ENCODE data around the gene GFPT2.

The GFPT2 gene

DNA sequence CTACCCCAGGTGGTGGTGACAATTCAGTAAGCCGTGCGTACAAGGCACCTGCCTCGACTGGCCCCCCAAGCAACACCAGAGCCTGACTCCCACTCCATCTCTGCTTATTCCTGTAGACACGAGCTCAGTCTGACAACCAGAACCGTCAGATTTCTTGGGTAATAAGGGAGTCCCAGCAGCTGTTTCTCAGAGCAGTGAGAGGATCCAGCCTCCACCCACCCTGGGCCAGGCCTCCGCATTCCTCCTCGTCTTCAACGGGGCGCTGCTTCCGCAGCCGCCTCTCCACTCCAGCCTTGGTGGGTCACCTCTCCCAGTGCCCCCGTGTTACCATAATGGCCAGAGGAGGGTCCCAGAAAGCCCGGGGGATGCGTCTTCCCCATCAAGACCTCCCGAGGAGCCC lies 27.7 kb upstream of the GFPT2 start:
- Histone ChIP-seq H3K27ac (ENCODE audit: low read depth, low read length) (no peak overlapping the region), H2BK5ac (ENCODE audit: low read length) (no peak overlapping the region), H4K8ac (ENCODE audit: low read depth, low read length) (no peak overlapping the region), H3K9ac (ENCODE audit: low read length) (no peak overlapping the region), H3K4ac (ENCODE audit: low read depth, low read length) (no peak overlapping the region), H2AK5ac (ENCODE audit: low read length) (no peak overlapping the region), H3K56ac (ENCODE audit: low read length) (no peak overlapping the region), H2BK15ac (replicated peaks; ENCODE audit: low read depth) (no peak overlapping the region), H3K36me3 (ENCODE audit: control insufficient read depth, insufficient read depth, low read length) (no peaks in the 10 kb centered on the region), H3K4me2 (ENCODE audit: low read length) (no peak overlapping the region), H3K4me3 (ENCODE audit: low read length) (no peak overlapping the region), H2BK120ac (ENCODE audit: low read depth, low read length) (no peak overlapping the region), H3K79me2 (ENCODE audit: control insufficient read depth, insufficient read depth, low read length) (no peaks in the 10 kb centered on the region), H3K27me3 (ENCODE audit: insufficient read depth, low read length, poor library complexity) (no peaks in the 10 kb centered on the region), H3K79me1 (ENCODE audit: low read length) (no peaks in the 10 kb centered on the region), H3K23ac (ENCODE audit: low read length) (no peak overlapping the region), H3K18ac (ENCODE audit: low read length) (no peak overlapping the region), H4K5ac (ENCODE audit: low read length) (no peak overlapping the region), H3K4me1 (ENCODE audit: control insufficient read depth, low read depth, low read length) (peaks cover 2% of the 10 kb centered on the region)
- no peak for DNase-seq
- no CpG with 5 or more reads among the region's 15 CpGs for WGBS (ENCODE audit: extremely low coverage, insufficient coverage, low lambda C conversion rate)

DNA sequence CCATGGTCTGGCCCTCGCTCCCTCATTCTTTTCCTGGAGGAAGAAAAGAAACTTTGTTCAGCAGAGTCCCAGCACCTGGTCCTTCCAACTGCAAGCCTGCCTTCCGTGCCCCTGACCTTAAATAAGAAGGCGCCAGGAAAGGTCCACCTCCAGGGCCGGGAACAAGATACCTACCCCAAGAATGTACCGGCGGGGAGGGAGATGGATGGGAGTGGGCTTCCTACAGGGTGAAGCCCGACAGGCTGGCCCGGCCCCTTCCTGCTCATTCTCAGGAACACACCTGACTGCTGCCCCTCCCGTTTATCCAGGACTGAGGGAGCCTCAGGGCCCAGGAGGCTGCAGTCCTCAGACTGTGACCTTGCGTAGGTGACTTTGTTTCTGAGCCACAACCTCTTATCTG lies 27.3 kb upstream of the GFPT2 start:
- no peak for DNase-seq
- no peak overlapping the region for H2BK120ac ChIP-seq (ENCODE audit: low read depth, low read length)
- H3K4me3 ChIP-seq (ENCODE audit: low read length) = no peak overlapping the region
- no peaks in the 10 kb centered on the region for H3K27me3 ChIP-seq (ENCODE audit: insufficient read depth, low read length, poor library complexity)
- no peak overlapping the region for H3K18ac ChIP-seq (ENCODE audit: low read length)
- no peak overlapping the region for H3K27ac ChIP-seq (ENCODE audit: low read depth, low read length)
- no peak overlapping the region for H3K23ac ChIP-seq (ENCODE audit: low read length)
- no peaks in the 10 kb centered on the region for H3K79me1 ChIP-seq (ENCODE audit: low read length)
- no peak overlapping the region for H3K56ac ChIP-seq (ENCODE audit: low read length)
- H3K36me3 ChIP-seq (ENCODE audit: control insufficient read depth, insufficient read depth, low read length) = no peaks in the 10 kb centered on the region
- WGBS (ENCODE audit: extremely low coverage, insufficient coverage, low lambda C conversion rate) = no CpG with 5 or more reads among the region's 10 CpGs
- H3K4me2 ChIP-seq (ENCODE audit: low read length) = no peak overlapping the region
- no peak overlapping the region for H2BK5ac ChIP-seq (ENCODE audit: low read length)
- H4K5ac ChIP-seq (ENCODE audit: low read length) = no peak overlapping the region
- no peak overlapping the region for H3K4ac ChIP-seq (ENCODE audit: low read depth, low read length)
- H2AK5ac ChIP-seq (ENCODE audit: low read length) = no peak overlapping the region
- H2BK15ac ChIP-seq (replicated peaks; ENCODE audit: low read depth) = no peak overlapping the region
- H3K9ac ChIP-seq (ENCODE audit: low read length) = no peak overlapping the region
- no peak overlapping the region for H4K8ac ChIP-seq (ENCODE audit: low read depth, low read length)
- peaks cover 2% of the 10 kb centered on the region for H3K4me1 ChIP-seq (ENCODE audit: control insufficient read depth, low read depth, low read length)
- H3K79me2 ChIP-seq (ENCODE audit: control insufficient read depth, insufficient read depth, low read length) = no peaks in the 10 kb centered on the region

DNA sequence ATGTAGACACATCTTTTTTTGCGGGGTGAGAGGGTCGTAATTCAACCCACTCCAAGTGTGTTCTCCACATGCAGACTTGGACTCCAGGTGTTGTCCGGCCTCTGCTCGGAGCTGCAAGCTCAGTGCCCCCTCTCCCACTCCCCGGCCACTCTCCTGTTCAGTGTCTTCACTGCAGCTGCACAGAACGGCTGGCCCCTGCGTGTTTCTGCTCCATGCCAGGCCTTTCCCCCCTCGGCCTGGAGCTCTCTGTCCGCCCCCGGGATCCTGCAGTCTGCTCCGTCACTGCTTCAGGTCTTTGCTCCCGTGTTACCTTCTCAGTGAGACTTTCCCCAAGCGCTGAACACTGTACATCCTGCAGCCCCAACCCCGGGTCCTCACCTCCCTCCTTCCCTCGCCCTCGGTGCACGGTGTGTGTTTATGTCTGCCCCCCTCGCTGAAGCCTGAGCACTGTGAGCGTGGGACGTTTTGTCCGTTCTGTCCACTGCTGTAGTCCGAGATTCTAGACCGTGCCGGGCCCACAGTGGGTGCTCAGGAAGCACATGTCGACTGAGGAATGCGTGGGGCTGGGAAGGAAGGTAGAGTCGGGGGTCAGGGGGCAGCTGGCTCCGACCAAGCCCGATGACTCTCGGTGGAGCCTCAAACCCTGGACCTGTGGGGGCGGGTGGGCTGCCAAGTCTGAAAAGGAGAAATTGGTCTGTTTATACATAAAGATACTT lies 26.4 kb upstream of the GFPT2 start:
- no peak overlapping the region for H3K27ac ChIP-seq (ENCODE audit: low read depth, low read length)
- no peaks in the 10 kb centered on the region for H3K79me2 ChIP-seq (ENCODE audit: control insufficient read depth, insufficient read depth, low read length)
- H3K23ac ChIP-seq (ENCODE audit: low read length) = no peak overlapping the region
- H3K4me1 ChIP-seq (ENCODE audit: control insufficient read depth, low read depth, low read length) = peaks cover 2% of the 10 kb centered on the region
- no peaks in the 10 kb centered on the region for H3K79me1 ChIP-seq (ENCODE audit: low read length)
- no peak for DNase-seq
- H4K8ac ChIP-seq (ENCODE audit: low read depth, low read length) = no peak overlapping the region
- H3K4me2 ChIP-seq (ENCODE audit: low read length) = no peak overlapping the region
- no peak overlapping the region for H3K4me3 ChIP-seq (ENCODE audit: low read length)
- H3K56ac ChIP-seq (ENCODE audit: low read length) = no peak overlapping the region
- no peak overlapping the region for H3K4ac ChIP-seq (ENCODE audit: low read depth, low read length)
- H2BK120ac ChIP-seq (ENCODE audit: low read depth, low read length) = no peak overlapping the region
- no peak overlapping the region for H3K9ac ChIP-seq (ENCODE audit: low read length)
- no peak overlapping the region for H2BK15ac ChIP-seq (replicated peaks; ENCODE audit: low read depth)
- H3K27me3 ChIP-seq (ENCODE audit: insufficient read depth, low read length, poor library complexity) = no peaks in the 10 kb centered on the region
- H4K5ac ChIP-seq (ENCODE audit: low read length) = no peak overlapping the region
- no peaks in the 10 kb centered on the region for H3K36me3 ChIP-seq (ENCODE audit: control insufficient read depth, insufficient read depth, low read length)
- H2AK5ac ChIP-seq (ENCODE audit: low read length) = no peak overlapping the region
- H3K18ac ChIP-seq (ENCODE audit: low read length) = no peak overlapping the region
- no CpG with 5 or more reads among the region's 31 CpGs for WGBS (ENCODE audit: extremely low coverage, insufficient coverage, low lambda C conversion rate)
- no peak overlapping the region for H2BK5ac ChIP-seq (ENCODE audit: low read length)

DNA sequence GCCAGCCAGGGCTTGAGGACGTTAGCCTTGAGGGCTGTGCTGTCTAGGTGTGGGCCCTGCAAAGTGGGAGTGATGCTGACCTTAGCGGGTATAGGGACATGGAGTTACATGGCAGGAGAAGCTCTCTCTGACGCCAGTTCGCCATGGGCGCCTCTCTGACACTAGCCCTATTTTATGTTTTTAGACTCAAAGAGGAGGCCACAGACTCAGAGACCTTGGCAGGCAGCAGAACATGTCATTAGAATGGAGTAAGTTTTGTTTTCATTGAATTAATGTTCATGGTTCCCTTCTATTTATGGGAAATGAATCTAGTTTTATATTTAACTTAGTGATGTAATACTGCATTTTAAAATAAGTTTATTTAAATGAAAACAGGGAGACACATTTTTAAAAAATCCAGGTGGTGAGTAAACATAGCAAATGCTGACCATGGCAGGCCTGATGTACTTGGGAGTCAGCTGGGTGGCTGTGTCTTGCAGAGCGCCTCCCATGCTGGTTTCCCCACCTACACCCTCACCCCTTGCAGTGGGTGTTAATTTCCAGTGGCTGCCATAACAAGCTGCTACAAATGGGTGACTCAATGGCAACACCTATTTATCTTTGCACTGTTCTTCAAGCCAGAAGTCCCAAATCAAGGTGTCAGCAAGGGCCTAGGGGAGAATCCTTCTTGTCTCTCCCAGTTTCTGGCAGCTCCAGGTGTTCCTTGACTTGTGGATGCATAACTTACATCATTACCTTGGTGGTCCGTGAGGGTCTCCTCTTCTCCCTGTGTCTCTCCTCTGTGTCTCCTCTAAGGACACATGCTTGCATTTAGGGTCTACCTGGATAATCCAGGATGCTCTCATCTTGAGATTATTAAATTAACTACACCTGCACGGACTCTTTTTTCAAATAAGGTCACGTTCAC lies 25.6 kb upstream of the GFPT2 start:
- no CpG with 5 or more reads among the region's 9 CpGs for WGBS (ENCODE audit: extremely low coverage, insufficient coverage, low lambda C conversion rate)
- no peaks in the 10 kb centered on the region for H3K36me3 ChIP-seq (ENCODE audit: control insufficient read depth, insufficient read depth, low read length)
- no peak overlapping the region for H3K27ac ChIP-seq (ENCODE audit: low read depth, low read length)
- peaks cover 2% of the 10 kb centered on the region for H3K4me1 ChIP-seq (ENCODE audit: control insufficient read depth, low read depth, low read length)
- H3K27me3 ChIP-seq (ENCODE audit: insufficient read depth, low read length, poor library complexity) = no peaks in the 10 kb centered on the region
- H3K9ac ChIP-seq (ENCODE audit: low read length) = no peak overlapping the region
- H3K56ac ChIP-seq (ENCODE audit: low read length) = no peak overlapping the region
- peak; percentile 19 for DNase-seq
- no peak overlapping the region for H2BK5ac ChIP-seq (ENCODE audit: low read length)
- no peak overlapping the region for H3K23ac ChIP-seq (ENCODE audit: low read length)
- no peak overlapping the region for H4K5ac ChIP-seq (ENCODE audit: low read length)
- H2BK15ac ChIP-seq (replicated peaks; ENCODE audit: low read depth) = no peak overlapping the region
- no peak overlapping the region for H3K4me2 ChIP-seq (ENCODE audit: low read length)
- H3K4me3 ChIP-seq (ENCODE audit: low read length) = no peak overlapping the region
- no peak overlapping the region for H3K4ac ChIP-seq (ENCODE audit: low read depth, low read length)
- no peaks in the 10 kb centered on the region for H3K79me2 ChIP-seq (ENCODE audit: control insufficient read depth, insufficient read depth, low read length)
- no peak overlapping the region for H4K8ac ChIP-seq (ENCODE audit: low read depth, low read length)
- no peaks in the 10 kb centered on the region for H3K79me1 ChIP-seq (ENCODE audit: low read length)
- H3K18ac ChIP-seq (ENCODE audit: low read length) = no peak overlapping the region
- H2BK120ac ChIP-seq (ENCODE audit: low read depth, low read length) = no peak overlapping the region
- no peak overlapping the region for H2AK5ac ChIP-seq (ENCODE audit: low read length)

DNA sequence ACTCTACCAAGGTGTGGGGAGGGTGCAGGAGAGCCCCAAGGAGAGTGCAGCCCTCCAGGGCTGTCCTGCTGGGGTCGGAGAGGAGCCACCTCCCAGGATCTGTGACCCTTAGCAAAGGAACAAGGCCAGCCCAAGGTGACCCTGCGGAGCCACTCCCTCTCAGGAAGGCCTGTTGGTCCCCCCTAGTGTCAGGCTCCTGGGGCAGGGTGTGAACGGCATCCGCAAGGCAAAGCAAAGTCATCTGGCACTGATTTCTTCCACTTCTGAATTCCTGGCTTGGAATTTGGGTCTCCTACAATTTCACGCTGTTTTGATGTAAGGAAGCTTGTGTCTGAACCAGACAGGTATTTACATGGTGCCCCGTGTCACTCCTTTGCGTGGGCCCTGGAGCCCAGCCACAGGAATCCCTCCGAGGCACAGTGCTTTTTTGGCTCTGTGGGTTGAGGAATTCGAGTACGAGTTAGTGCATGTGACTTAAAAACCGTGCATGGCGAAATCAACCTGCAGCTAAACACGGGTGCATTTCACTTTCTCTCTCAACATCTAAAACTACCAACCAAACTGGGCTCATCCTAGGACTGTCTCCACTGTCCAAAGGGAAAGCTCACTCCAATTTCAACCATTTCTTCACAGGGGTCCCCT lies 24.5 kb upstream of the GFPT2 start:
- Histone ChIP-seq H2AK5ac (ENCODE audit: low read length) (no peak overlapping the region), H4K8ac (ENCODE audit: low read depth, low read length) (no peak overlapping the region), H3K18ac (ENCODE audit: low read length) (no peak overlapping the region), H3K9ac (ENCODE audit: low read length) (no peak overlapping the region), H3K4me2 (ENCODE audit: low read length) (no peak overlapping the region), H2BK5ac (ENCODE audit: low read length) (no peak overlapping the region), H3K27me3 (ENCODE audit: insufficient read depth, low read length, poor library complexity) (no peaks in the 10 kb centered on the region), H3K23ac (ENCODE audit: low read length) (no peak overlapping the region), H4K5ac (ENCODE audit: low read length) (no peak overlapping the region), H2BK120ac (ENCODE audit: low read depth, low read length) (no peak overlapping the region), H3K4ac (ENCODE audit: low read depth, low read length) (no peak overlapping the region), H3K79me2 (ENCODE audit: control insufficient read depth, insufficient read depth, low read length) (no peaks in the 10 kb centered on the region), H3K4me3 (ENCODE audit: low read length) (no peak overlapping the region), H3K36me3 (ENCODE audit: control insufficient read depth, insufficient read depth, low read length) (no peaks in the 10 kb centered on the region), H3K27ac (ENCODE audit: low read depth, low read length) (no peak overlapping the region), H3K79me1 (ENCODE audit: low read length) (no peaks in the 10 kb centered on the region), H3K56ac (ENCODE audit: low read length) (no peak overlapping the region), H2BK15ac (replicated peaks; ENCODE audit: low read depth) (no peak overlapping the region), H3K4me1 (ENCODE audit: control insufficient read depth, low read depth, low read length) (peaks cover 2% of the 10 kb centered on the region)
- peak; percentile 52 for DNase-seq
- WGBS (ENCODE audit: extremely low coverage, insufficient coverage, low lambda C conversion rate) = no CpG with 5 or more reads among the region's 13 CpGs
